NAMALWA (cell line): ENCODE data around the gene HFE.
"Not testable (repeated sequence)": the region's sequence is repeated elsewhere in the genome, so short reads cannot be mapped to it uniquely, and the experiment has no call there.

Experiments used
- DNase-seq: peaks from one replicate; pipeline ENCODE4 v3.0.0-alpha.2; 2015; ENCODE audit warnings: low spot score

Gene HFE

DNA sequence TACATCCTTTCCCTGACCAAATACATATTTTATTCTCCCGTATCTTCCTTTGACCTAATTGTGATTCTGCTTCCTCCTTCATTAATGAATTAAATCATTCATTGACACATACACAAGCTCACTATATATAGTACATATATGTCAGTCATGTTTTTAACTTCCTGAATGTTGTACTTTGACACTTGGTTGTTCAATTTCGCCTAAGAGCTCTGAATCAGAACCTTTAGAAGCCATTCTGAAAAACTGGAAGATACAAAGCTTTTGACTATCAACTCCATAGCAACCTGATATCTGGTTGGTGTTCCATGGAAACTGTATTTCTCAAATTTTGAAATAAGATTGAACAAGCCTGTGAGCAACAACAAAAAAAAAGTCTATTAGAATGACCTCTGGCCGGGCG is 27.3 kb upstream of the HFE start:
- DNase-seq, result no peak

DNA sequence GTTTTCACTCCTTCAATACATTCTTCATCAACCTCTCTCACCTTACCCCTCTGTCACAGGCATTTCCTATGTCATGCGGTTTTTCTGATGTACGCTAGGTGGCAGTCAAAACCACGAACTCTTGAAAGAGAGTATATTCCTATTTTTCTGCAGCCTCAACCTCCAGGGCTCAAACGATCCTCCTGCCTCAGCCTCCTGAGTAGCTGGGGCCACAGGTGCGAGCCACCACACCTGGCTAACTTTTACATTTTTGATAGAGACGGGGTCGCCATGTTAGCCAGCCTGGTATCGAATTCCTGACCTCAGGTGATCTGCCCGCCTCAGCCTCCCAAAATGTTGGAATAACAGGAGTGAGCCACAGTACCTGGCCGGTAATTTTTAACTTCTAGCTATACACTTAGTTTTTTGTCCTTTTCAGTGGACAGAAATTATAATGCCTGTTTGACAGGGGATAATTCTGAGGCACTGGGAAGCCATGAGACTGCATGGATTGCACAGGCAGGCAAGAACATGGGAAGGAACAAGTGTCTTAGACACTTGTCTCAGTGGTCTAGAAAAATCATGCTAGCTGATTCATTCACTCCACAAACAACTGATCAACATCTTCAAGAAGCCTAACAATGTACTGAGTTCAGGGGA is 22.5 kb upstream of the HFE start:
- DNase-seq, result peak; percentile 78

DNA sequence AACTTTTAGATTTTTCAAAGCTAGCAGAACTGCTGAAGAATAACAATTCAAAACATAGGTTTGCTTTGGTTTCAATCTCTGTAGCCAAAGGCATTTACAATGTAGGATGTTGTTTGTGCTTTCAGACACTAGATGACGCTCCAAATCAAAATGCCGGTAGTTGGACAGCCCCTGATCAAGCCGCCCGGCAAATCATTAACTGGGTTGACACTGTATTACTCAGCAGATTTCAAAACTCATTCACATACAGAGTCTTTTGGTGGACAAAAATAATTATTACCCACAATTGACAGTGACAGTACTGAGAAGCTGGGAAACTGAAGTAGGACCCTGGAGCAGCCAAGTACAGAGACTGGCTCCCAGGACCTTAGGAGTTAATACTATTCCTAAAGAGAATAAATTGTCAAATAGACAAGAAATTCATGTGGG is 21.3 kb upstream of the HFE start:
- DNase-seq, result peak; percentile 92

DNA sequence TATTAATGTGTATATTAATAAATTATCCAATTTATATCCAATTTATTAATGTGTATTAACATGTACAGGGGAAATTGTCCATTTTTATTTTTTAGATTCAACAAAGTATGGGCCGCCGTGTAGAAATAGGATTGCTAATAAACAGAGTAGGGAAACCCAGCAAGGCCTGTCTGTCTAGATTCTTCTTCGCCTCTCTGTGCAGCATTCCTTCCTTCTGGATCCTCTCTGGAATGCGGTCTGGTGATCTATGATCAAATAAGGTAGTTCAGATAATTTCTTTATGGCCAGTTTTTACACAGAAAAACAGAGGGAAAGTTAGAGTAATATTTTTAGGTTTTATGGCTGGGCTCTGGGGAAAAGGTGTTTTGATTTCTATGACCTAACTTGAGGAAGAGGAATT is 19.9 kb upstream of the HFE start:
- no peak for DNase-seq

DNA sequence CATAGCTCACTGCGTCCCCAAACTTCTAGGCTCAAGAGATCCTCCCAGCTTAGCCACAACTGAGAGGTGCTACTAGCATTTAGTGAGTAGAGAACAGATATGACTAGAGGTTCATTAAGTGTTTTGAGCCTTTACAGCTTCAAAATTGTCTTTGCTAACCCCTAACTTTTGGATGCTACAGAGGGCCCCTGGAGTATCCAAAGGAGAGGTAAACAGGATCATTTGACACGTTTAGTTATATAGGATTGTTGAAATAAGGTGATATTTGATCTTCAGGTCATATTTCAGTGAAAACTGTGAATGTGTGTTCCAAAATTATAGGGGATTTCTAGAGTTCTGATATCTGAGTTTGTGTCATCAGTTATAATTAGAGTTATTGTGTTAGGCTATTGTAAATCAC is 19.2 kb upstream of the HFE start:
- no peak for DNase-seq

DNA sequence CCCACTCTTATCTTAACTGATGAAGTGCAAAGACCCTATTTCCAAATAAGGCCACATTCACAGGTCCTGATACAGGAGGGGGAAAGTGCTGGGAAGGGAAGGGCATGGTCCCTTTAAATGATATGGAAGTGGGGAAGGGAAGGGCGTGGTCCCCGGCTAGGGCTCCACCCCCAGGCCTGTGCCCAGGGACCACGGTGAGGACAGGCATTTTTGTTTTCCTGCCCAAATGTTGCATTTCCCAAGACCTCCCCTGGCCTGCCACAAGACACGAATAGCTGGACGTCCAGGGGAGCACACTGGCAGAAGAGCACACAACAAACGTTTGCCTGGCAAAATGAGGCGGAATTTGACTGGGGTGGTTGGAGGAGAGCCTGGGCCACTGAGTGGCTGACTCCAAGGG is 16.1 kb upstream of the HFE start:
- DNase-seq, result no peak

DNA sequence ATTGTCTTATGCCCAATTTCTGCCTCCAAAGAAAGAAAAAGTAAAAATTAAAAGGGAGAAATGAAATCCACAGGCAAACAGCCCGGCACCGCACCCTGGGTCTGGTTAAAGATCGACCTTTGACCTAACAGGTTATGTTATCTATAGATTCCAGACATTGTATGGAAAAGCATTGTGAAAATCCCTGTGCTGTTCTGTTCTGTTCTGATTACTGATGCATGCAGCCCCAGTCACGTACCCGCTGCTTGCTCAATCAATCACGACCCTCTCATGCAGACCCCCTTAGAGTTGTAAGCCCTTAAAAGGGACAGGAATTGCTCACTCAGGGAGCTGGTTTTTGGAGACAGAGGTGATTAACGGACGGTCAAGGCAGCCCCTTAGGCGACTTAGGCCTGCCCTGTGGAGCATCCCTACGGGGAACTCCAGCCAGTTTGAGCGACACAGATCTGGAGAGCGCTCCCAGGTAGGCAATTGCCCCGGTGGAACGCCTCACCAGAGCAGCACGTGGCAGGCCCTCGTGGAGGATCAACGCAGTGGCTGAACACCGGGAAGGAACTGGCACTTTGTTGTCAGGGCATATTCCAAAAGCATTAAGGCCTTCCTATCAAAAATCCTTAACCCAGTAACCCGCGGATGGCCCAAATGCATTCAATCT is 12.0 kb upstream of the HFE start:
- DNase-seq, result no peak

DNA sequence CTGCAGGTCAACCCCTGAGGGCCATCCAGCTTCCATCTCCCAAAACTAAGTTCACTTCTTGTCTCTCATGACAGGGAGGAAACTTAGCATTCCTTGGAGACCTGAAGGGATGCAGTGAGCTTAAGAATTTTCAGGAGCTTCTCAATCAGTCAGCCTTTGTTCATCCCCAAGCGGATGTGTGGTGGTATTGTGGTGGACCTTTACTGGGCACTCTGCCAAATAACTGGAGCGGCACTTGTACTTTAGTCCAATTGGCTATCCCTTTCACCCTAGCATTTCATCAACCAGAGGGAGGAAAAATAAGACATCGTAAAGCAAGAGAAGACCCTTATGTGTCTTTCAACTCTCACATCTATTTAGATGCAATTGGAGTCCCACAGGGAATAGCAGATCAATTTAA is 9.2 kb upstream of the HFE start:
- DNase-seq, result not testable (repeated sequence)

DNA sequence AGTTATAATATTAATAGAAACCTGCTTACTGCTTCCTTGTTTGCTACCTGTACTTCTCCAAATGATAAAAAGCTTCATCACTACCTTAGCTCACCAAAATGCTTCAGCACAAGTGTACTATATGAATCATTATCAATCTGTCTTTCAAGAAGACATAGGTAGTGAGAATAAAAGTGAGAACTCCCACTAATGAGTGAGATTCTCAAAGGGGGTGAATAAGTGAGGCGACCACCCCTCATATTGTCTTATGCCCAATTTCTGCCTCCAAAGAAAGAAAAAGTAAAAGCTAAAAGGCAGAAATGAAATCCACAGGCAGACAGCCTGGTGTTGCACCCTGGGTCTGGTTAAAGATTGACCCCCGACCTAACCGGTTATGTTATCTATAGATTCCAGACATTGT is 6.1 kb upstream of the HFE start:
- DNase-seq, result not testable (repeated sequence)

DNA sequence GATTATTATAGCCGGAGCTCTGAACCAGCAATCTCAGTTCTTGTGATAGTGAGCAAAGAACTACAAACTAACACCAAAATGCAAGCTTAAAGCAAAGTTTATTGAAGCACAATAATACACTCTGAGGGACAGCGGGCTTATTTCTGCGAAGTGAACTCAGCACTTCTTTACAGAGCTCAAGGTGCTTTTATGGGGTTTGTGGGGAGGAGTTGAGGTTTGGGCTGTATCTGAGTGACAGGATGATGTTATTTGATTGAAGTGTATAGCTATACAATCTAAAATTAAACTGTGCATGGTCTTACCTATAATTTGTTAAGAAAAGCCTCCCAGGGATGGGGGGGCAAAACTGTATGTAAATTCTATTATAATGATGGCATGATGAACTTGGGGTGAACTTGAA is 1.0 kb upstream of the HFE start:
- DNase-seq, result no peak

DNA sequence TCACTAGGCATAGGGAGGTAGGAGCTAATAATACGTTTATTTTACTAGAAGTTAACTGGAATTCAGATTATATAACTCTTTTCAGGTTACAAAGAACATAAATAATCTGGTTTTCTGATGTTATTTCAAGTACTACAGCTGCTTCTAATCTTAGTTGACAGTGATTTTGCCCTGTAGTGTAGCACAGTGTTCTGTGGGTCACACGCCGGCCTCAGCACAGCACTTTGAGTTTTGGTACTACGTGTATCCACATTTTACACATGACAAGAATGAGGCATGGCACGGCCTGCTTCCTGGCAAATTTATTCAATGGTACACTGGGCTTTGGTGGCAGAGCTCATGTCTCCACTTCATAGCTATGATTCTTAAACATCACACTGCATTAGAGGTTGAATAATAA is 1.1 kb downstream of the HFE start:
- DNase-seq, result no peak

DNA sequence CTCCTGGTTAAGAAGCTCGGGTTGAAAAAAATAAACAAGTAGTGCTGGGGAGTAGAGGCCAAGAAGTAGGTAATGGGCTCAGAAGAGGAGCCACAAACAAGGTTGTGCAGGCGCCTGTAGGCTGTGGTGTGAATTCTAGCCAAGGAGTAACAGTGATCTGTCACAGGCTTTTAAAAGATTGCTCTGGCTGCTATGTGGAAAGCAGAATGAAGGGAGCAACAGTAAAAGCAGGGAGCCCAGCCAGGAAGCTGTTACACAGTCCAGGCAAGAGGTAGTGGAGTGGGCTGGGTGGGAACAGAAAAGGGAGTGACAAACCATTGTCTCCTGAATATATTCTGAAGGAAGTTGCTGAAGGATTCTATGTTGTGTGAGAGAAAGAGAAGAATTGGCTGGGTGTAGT is 2.0 kb downstream of the HFE start:
- no peak for DNase-seq

DNA sequence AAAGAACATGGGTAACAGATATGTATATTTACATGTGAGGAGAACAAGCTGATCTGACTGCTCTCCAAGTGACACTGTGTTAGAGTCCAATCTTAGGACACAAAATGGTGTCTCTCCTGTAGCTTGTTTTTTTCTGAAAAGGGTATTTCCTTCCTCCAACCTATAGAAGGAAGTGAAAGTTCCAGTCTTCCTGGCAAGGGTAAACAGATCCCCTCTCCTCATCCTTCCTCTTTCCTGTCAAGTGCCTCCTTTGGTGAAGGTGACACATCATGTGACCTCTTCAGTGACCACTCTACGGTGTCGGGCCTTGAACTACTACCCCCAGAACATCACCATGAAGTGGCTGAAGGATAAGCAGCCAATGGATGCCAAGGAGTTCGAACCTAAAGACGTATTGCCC is 5.2 kb downstream of the HFE start:
- DNase-seq, result peak; percentile 16

DNA sequence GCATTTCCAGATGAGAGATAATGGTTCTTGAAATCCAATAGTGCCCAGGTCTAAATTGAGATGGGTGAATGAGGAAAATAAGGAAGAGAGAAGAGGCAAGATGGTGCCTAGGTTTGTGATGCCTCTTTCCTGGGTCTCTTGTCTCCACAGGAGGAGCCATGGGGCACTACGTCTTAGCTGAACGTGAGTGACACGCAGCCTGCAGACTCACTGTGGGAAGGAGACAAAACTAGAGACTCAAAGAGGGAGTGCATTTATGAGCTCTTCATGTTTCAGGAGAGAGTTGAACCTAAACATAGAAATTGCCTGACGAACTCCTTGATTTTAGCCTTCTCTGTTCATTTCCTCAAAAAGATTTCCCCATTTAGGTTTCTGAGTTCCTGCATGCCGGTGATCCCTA is 6.8 kb downstream of the HFE start:
- no peak for DNase-seq

DNA sequence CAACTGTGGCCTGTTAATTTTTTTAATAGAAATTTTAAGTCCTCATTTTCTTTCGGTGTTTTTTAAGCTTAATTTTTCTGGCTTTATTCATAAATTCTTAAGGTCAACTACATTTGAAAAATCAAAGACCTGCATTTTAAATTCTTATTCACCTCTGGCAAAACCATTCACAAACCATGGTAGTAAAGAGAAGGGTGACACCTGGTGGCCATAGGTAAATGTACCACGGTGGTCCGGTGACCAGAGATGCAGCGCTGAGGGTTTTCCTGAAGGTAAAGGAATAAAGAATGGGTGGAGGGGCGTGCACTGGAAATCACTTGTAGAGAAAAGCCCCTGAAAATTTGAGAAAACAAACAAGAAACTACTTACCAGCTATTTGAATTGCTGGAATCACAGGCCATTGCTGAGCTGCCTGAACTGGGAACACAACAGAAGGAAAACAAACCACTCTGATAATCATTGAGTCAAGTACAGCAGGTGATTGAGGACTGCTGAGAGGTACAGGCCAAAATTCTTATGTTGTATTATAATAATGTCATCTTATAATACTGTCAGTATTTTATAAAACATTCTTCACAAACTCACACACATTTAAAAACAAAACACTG is 10.1 kb downstream of the HFE start:
- peak; percentile 81 for DNase-seq

DNA sequence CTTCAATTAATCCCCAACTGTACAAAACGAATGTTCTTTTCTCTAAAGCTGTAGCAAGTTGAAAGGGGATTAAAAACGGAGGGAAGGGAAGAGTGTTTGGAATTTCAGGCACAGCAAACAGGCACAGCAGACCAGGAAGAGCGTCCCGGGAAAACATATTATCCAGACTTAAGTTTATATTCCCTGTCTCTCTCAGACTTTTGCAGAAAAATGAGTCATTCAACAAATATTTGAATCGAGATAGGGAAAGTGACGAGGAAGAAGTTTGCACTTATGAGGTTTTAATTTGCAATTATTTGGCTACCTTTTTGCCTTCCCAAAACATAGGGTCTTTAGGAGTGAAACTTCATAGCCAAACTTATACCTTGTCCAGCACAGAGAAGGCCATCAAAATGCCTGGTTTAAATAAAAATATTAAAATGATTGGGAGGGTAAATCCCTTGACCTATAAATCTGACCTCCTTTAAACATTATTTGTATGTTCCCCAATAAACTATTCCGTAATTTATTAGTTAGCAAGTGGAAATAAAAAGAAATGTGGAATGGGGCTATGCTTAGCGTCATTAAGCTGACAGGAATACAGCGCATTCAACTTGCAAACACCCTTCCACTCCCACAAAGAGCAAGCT is 16.0 kb downstream of the HFE start:
- no peak for DNase-seq

DNA sequence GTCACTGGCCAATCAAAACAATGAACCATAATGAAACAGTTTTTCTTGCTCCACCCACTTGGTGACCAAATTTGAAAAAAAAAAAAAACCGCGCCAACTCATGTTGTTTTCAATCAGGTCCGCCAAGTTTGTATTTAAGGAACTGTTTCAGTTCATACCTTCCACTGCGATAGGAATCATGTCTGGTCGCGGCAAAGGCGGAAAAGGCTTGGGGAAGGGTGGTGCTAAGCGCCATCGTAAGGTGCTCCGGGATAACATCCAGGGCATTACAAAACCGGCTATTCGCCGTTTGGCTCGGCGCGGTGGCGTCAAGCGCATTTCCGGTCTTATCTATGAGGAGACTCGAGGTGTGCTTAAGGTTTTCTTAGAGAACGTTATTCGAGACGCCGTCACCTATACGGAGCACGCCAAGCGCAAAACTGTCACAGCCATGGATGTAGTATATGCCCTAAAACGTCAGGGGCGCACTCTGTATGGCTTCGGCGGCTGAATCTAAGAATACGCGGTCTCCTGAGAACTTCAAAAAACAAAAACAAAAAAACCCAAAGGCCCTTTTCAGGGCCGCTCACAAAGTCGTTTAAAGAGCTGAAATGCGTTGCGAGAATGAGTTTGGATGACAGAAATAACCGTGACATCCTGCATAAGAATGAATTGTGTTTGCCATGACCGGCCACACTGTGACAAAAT is 16.7 kb downstream of the HFE start:
- peak; percentile 96 for DNase-seq

DNA sequence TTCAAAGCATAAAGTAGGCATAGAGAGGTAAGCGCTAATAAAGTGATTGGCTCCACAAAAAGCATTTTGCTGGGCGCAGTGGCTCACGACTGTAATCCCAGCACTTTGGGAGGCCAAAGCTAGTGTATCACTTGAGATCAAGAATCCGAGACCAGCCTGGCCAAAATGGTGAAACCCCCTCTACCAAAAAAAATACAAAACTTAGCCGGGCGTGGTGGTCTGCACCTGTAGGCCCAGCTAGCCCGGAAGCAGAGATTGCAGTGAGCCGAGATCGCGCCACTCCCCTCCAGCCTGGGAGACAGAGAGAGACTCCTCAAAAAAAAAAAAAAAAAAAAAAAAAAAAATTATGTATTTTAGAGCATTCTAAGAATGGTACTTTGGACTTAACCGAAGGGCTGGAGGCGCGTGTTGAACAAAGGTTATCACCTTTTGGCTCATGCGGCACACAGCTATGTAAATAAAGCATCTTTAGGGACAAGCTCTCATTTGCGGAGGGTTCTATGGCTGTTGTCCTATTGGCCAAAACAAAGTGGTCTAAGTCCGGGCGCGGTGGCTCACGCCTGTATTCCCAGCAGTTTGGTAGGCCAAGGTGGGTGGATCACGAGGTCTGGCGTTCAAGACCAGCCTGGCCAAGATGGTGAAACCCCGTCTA is 17.4 kb downstream of the HFE start:
- peak; percentile 87 for DNase-seq

DNA sequence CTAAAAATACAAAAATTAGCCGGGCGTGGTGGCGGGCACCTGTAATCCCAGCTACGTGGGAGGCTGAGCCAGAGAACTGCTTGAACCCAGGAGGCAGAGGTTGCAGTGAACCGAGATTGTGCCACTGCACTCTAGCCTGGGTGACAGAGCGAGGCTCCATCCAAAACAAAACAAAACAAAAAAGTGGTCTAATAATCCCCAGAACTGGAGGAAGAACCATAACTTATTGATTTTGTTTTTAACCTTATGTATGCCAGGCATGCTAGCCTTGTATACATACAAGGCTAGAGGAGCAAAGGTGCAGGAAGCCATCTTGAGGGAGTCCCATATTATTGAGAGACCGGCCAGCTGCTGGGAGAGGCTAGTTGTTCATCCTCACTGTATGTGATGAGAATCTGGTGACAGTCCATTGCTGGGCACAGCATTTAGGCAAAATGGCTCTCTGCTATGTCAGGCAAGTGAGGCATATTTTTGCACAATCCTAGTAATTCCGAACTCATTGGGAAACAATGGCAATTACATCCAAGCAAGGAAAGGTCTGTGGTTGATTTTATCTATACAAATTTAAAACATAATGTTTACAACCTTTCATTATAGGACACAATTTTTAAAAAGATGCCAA is 18.0 kb downstream of the HFE start:
- DNase-seq, result peak; percentile 26

DNA sequence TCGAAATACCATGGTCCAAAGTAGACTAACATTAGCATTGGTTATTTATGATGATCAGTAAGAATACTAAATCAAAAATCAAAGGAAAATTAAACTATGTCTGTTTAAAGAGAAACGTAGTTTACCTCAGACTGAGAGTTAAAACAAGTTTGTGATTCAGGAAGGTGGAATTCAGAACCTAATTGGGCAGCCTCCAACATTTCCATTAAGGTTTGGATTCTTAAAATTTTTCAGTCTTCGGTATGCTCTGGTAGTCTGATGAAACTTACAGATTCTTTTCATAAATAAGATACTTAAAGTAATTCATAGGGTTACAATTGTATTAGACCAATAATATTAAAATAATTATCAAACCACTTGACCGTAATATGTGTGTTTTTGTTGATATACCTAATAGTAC is 18.6 kb downstream of the HFE start:
- no peak for DNase-seq

DNA sequence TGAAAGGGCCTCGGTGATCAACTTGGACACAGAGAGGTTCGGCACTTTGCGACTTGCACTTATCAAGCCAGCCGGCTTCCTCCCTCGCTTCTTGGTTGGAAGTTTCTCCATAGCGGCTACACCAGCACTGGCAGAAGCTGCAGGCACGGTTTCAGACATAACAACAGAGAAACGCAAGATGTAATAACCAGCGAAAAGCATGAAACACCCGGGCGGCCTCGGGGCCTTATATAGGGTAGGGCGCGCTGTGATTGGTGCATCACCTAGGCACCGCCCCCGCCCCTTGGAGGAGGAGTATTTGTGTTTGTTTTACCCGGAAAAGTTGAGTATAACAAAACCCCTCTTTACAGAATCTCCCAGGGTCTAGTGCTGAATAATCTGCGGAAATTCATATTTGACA is 20.7 kb downstream of the HFE start:
- no peak for DNase-seq

DNA sequence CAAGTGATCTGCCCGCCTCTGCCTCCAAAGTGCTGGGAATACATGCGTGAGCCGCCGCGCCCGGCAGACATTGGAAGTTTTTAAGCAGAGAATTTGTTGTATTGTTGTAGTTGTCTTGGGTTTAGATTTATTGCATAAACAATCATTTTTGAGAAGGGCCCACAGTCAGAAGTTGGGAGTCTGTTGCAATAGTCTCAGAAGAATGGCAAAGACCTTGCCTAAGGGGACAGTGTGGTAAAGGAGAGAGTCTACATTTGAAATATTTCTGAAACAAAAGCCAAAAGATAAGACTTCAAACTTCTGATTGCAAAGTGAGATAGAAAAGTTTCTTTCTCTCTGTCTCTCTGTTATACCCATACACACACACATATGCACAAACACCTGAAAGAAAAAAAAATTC is 22.5 kb downstream of the HFE start:
- DNase-seq, result no peak
